MCF 10A (cell line): ENCODE results near the gene KRTAP3-1. TPM values are rescaled to one million over a fixed set of nuclear protein-coding genes. Genes with fewer than 3 reads are reported as not detected.
"Not testable (repeated sequence)": the region's sequence is repeated elsewhere in the genome, so short reads cannot be mapped to it uniquely, and the experiment has no call there.

ENCODE experiments used
- Bru-seq: library from RNA; stranded (reverse); fragments of 400-500 nt; gene quantifications from one replicate; lab custom pipeline; 2021; lab: Mats Ljungman, UMichigan
- BruChase-seq, 2 experiments: library from RNA; stranded (reverse); fragments of 400-500 nt; gene quantifications; one replicate each; lab custom pipeline; 2021; lab: Mats Ljungman, UMichigan
- BruUV-seq: library from RNA; stranded (reverse); fragments of 400-500 nt; replicated peaks from 2 replicates; lab custom pipeline; 2021; lab: Mats Ljungman, UMichigan
- CTCF ChIA-PET: fragments of 300-600 bp; sonication (Branson Sonifier 250); formaldehyde crosslinking; extraction: SDS; loops from one replicate; lab custom pipeline; 2021; ENCODE audit warnings: antibody characterized with exemption, inconsistent platforms; lab: Yijun Ruan, JAX
- POLR2A ChIA-PET: fragments of 300-600, 350-650 bp; sonication (Branson Sonifier 250); formaldehyde crosslinking; extraction: SDS; loops from one replicate; lab custom pipeline; 2020; ENCODE audit warnings: antibody characterized with exemption, inconsistent platforms; lab: Yijun Ruan, JAX
- DNase-seq: peaks from one replicate; pipeline ENCODE4 v3.0.0-alpha.2; 2018; ENCODE audit not compliant: unreplicated experiment
- H3K27ac Mint-ChIP-seq: one replicate; pipeline ENCODE4 v1.8.0; 2022; ENCODE audit warnings: mild to moderate bottlenecking, low read depth, mixed read lengths; ENCODE audit not compliant: unreplicated experiment
- H3K27me3 Mint-ChIP-seq: one replicate; pipeline ENCODE4 v1.8.0; 2022; ENCODE audit warnings: mixed read lengths; ENCODE audit not compliant: insufficient read depth, unreplicated experiment
- H3K36me3 Mint-ChIP-seq: one replicate; pipeline ENCODE4 v1.8.0; 2022; ENCODE audit warnings: mild to moderate bottlenecking, moderate library complexity, mixed read lengths; ENCODE audit not compliant: insufficient read depth, unreplicated experiment
- H3K4me1 Mint-ChIP-seq: one replicate; pipeline ENCODE4 v1.8.0; 2022; ENCODE audit warnings: mixed read lengths; ENCODE audit not compliant: insufficient read depth, unreplicated experiment
- H3K4me3 Mint-ChIP-seq: one replicate; pipeline ENCODE4 v1.8.0; 2022; ENCODE audit warnings: mild to moderate bottlenecking, moderate library complexity, mixed read lengths; ENCODE audit not compliant: unreplicated experiment
- H3K9me3 Mint-ChIP-seq: one replicate; pipeline ENCODE4 v1.8.0; 2022; ENCODE audit warnings: mixed read lengths; ENCODE audit not compliant: unreplicated experiment
- CTCF ChIP-seq: fragments of 200-600 bp; IDR thresholded peaks from one replicate; pipeline ENCODE4 v1.8.0; 2022; ENCODE audit warnings: antibody characterized with exemption, mild to moderate bottlenecking; ENCODE audit not compliant: unreplicated experiment
- intact Hi-C: fragments of 100-400 bp; cut with micrococcal nuclease; formaldehyde crosslinking; loops from 2 replicates; pipeline ENCODE4 v1.14.1; 2022
- long read RNA-seq: library from polyadenylated mRNA; stranded (forward); transcript quantifications from one replicate; pipeline ENCODE4 v2.0.0, GENCODE V29; 2022
- total RNA-seq: library from RNA; stranded (reverse); gene quantifications from 2 replicates; pipeline ENCODE4 v1.2.3, GENCODE V29; 2022

The KRTAP3-1 gene
- total RNA-seq (not detected in 2 replicates), Bru-seq, nascent RNA (not detected), BruChase-seq, experiment 1, labeled RNA remaining after a 6-hour chase (not detected), BruChase-seq, experiment 2, labeled RNA remaining after a 2-hour chase (not detected)
- long read RNA-seq, result 0 reads

- H3K27me3 Mint-ChIP-seq, result no peaks in the 10 kb centered on the region
- intact Hi-C loops, result no loop called here
Measured at GRCh38 chr17:41008811-41009210, at the start of gene KRTAP3-1. Gene KRTAP3-1, minus strand, starts transcription at chr17:41009128. Its CDS starts 54 bp downstream, at chr17:41009074.

GRCh38 chr17:41057547-41057946 is 48.6 kb upstream of the KRTAP3-1 start:
- no peaks in the 10 kb centered on the region for H3K27me3 Mint-ChIP-seq
- H3K4me1 Mint-ChIP-seq, result peaks cover 25% of the 10 kb centered on the region
- H3K27ac Mint-ChIP-seq, result no peak overlapping the region
- no peak for TF ChIP-seq CTCF
- ChIA-PET CTCF (no interaction called here), POLR2A (no interaction called here)
- intact Hi-C loops, result no loop called here
- BruUV-seq, result no TSS peak
- H3K4me3 Mint-ChIP-seq, result no peak overlapping the region
- no peaks in the 10 kb centered on the region for H3K36me3 Mint-ChIP-seq
- no peak for DNase-seq
- no peaks in the 10 kb centered on the region for H3K9me3 Mint-ChIP-seq

More at GRCh38 chr17:41008811-41009210, at the start of gene KRTAP3-1:
- ChIA-PET POLR2A (interaction anchor here (0.6 kb wide), 1 partner anchor 9 kb away, joined by 3 read pairs; no protein-coding TSS in a partner anchor), CTCF (no interaction called here)
- Mint-ChIP-seq H3K4me1 (peaks cover 4% of the 10 kb centered on the region), H3K4me3 (no peak within 1 kb of the TSS), H3K9me3 (no peaks in the 10 kb centered on the region), H3K36me3 (no peaks in the 10 kb centered on the region), H3K27ac (no peak within 1 kb of the TSS)
- TF ChIP-seq CTCF, result no peak
- no peak for DNase-seq
- no TSS peak for BruUV-seq

- H3K27ac Mint-ChIP-seq, POLR2A ChIA-PET, H3K4me3 Mint-ChIP-seq, BruUV-seq, DNase-seq, intact Hi-C loops, H3K9me3 Mint-ChIP-seq, H3K36me3 Mint-ChIP-seq, H3K27me3 Mint-ChIP-seq: not testable (repeated sequence)
- CTCF ChIA-PET, result interaction anchor here (0.6 kb wide), 1 partner anchor 115 kb away, joined by 4 read pairs; no protein-coding TSS in a partner anchor
- H3K4me1 Mint-ChIP-seq, result peaks cover 13% of the 10 kb centered on the region
Measured at GRCh38 chr17:41055130-41055529, 46.2 kb upstream of the KRTAP3-1 start, which contains the start of gene KRTAP2-2. Gene KRTAP2-2, minus strand, starts transcription at chr17:41055230. Its CDS starts 19 bp downstream, at chr17:41055211.

- H3K4me3 Mint-ChIP-seq, CTCF ChIA-PET, H3K9me3 Mint-ChIP-seq, intact Hi-C loops, DNase-seq, H3K27me3 Mint-ChIP-seq, H3K36me3 Mint-ChIP-seq, H3K27ac Mint-ChIP-seq, H3K4me1 Mint-ChIP-seq, BruUV-seq, POLR2A ChIA-PET: not testable (repeated sequence)
Measured at GRCh38 chr17:41054556-41054955, 45.6 kb upstream of the KRTAP3-1 start.

- no peak for TF ChIP-seq CTCF
- no TSS peak for BruUV-seq
- peaks cover 4% of the 10 kb centered on the region for H3K4me1 Mint-ChIP-seq
- no peak for DNase-seq
- POLR2A ChIA-PET, result no interaction called here
- H3K9me3 Mint-ChIP-seq, result no peaks in the 10 kb centered on the region
- no peak overlapping the region for H3K27ac Mint-ChIP-seq
- CTCF ChIA-PET, result no interaction called here
- H3K36me3 Mint-ChIP-seq, result no peaks in the 10 kb centered on the region
- no peak overlapping the region for H3K4me3 Mint-ChIP-seq
- H3K27me3 Mint-ChIP-seq, result no peaks in the 10 kb centered on the region
- intact Hi-C loops, result no loop called here
Measured at GRCh38 chr17:41054025-41054424, 45.1 kb upstream of the KRTAP3-1 start.
